Measurements from ENCODE around the gene KIF5A. TPM values are rescaled to one million over a fixed set of nuclear protein-coding genes. Genes with fewer than 3 reads are reported as not detected.
"Not testable (repeated sequence)": the region's sequence is repeated elsewhere in the genome, so short reads cannot be mapped to it uniquely, and the experiment has no call there.

KIF5A gene
- total and polyA plus RNA-seq, 2 of the 4 experiments (the other 2 are of a cell fraction), result 0.15 to 0.18 TPM

GRCh38 chr12:57506541-57506940 lies 43.3 kb upstream of the KIF5A start:
- BruUV-seq (replicated peaks); H3K23ac ChIP-seq (ENCODE audit: low read depth, low read length); H3K9me1 ChIP-seq (ENCODE audit: insufficient read depth, low read length); H3K18ac ChIP-seq (ENCODE audit: low read depth, low read length); ATAC-seq (ENCODE audit: low read depth); H3K4me3 ChIP-seq (ENCODE audit: insufficient read depth, low read depth, low read length); H3K4me2 ChIP-seq (ENCODE audit: low read depth, low read length); DNase-seq; H2AK9ac ChIP-seq (replicated peaks; ENCODE audit: low read depth, low read length, poor library complexity); H3K56ac ChIP-seq (ENCODE audit: extremely low read depth, insufficient read depth, low read length); POLR2A ChIA-PET (ENCODE audit: unreplicated experiment); dilution Hi-C loops (cut with HindIII; ENCODE audit: low sequenced_read_pairs, unreplicated experiment); H2BK20ac ChIP-seq (ENCODE audit: low read depth, low read length); CTCF ChIA-PET; intact Hi-C loops (cut with micrococcal nuclease); H3K27ac ChIP-seq (ENCODE audit: insufficient read depth, low read length); H3K4me1 ChIP-seq (ENCODE audit: control insufficient read depth, insufficient read depth, low read length); H3K4ac ChIP-seq (ENCODE audit: low read depth, low read length); H2BK120ac ChIP-seq (ENCODE audit: low read depth, low read length); H2BK15ac ChIP-seq (ENCODE audit: low read depth, low read length); H3K9me3 ChIP-seq (ENCODE audit: control insufficient read depth, insufficient read depth, low read length); in situ Hi-C loops (cut with MboI; ENCODE audit: low sequenced_read_pairs); H4K91ac ChIP-seq (ENCODE audit: insufficient read depth, low read depth, low read length); H4K5ac ChIP-seq (ENCODE audit: low read depth, low read length); H3K14ac ChIP-seq (replicated peaks; ENCODE audit: low read depth, low read length); H2AK5ac ChIP-seq (ENCODE audit: low read depth, low read length); H4K8ac ChIP-seq (ENCODE audit: low read depth in 2 of 2, low read length in 2 of 2); H2BK5ac ChIP-seq (ENCODE audit: low read depth, low read length, poor library complexity, severe bottlenecking); H2AFZ ChIP-seq (replicated peaks; ENCODE audit: low read length, poor library complexity); H3K27me3 ChIP-seq (ENCODE audit: control insufficient read depth, insufficient read depth, low read length); H3K9ac ChIP-seq (ENCODE audit: low read depth, low read length): not testable (repeated sequence)
- WGBS, 2 experiments (ENCODE audit: extremely low coverage in 2 of 2, insufficient read length in 1 of 2), result no CpG with 5 or more reads among the region's 4 CpGs
- Histone ChIP-seq H4K20me1 (ENCODE audit: insufficient read depth, low read length) (peaks cover 23% of the 10 kb centered on the region), H3K79me1 (ENCODE audit: low read depth in 1 of 2, low read length in 2 of 2) (peaks cover 15 to 46% of the 10 kb centered on the region in 2 experiments), H3K36me3 (ENCODE audit: control insufficient read depth, insufficient read depth, low read length) (peaks cover 61% of the 10 kb centered on the region)

- H2BK15ac ChIP-seq (ENCODE audit: low read depth, low read length); H3K4ac ChIP-seq (ENCODE audit: low read depth, low read length); in situ Hi-C loops (cut with MboI; ENCODE audit: low sequenced_read_pairs); intact Hi-C loops (cut with micrococcal nuclease); ATAC-seq (ENCODE audit: low read depth); H3K9me3 ChIP-seq (ENCODE audit: control insufficient read depth, insufficient read depth, low read length); H3K4me2 ChIP-seq (ENCODE audit: low read depth, low read length); H3K14ac ChIP-seq (replicated peaks; ENCODE audit: low read depth, low read length); BruUV-seq (replicated peaks); H3K9ac ChIP-seq (ENCODE audit: low read depth, low read length); CTCF ChIA-PET; H4K8ac ChIP-seq (ENCODE audit: low read depth in 2 of 2, low read length in 2 of 2); H2BK20ac ChIP-seq (ENCODE audit: low read depth, low read length); H2AK5ac ChIP-seq (ENCODE audit: low read depth, low read length); H3K4me3 ChIP-seq (ENCODE audit: insufficient read depth, low read depth, low read length); H3K9me1 ChIP-seq (ENCODE audit: insufficient read depth, low read length); H3K18ac ChIP-seq (ENCODE audit: low read depth, low read length); H4K91ac ChIP-seq (ENCODE audit: insufficient read depth, low read depth, low read length); H3K56ac ChIP-seq (ENCODE audit: extremely low read depth, insufficient read depth, low read length); H3K27ac ChIP-seq (ENCODE audit: insufficient read depth, low read length); H2BK120ac ChIP-seq (ENCODE audit: low read depth, low read length); H4K5ac ChIP-seq (ENCODE audit: low read depth, low read length); H2BK5ac ChIP-seq (ENCODE audit: low read depth, low read length, poor library complexity, severe bottlenecking); POLR2A ChIA-PET (ENCODE audit: unreplicated experiment); dilution Hi-C loops (cut with HindIII; ENCODE audit: low sequenced_read_pairs, unreplicated experiment); H3K23ac ChIP-seq (ENCODE audit: low read depth, low read length); H2AFZ ChIP-seq (replicated peaks; ENCODE audit: low read length, poor library complexity); H3K27me3 ChIP-seq (ENCODE audit: control insufficient read depth, insufficient read depth, low read length); H2AK9ac ChIP-seq (replicated peaks; ENCODE audit: low read depth, low read length, poor library complexity); DNase-seq; H3K4me1 ChIP-seq (ENCODE audit: control insufficient read depth, insufficient read depth, low read length): not testable (repeated sequence)
- H3K36me3 ChIP-seq (ENCODE audit: control insufficient read depth, insufficient read depth, low read length), result peaks cover 65% of the 10 kb centered on the region
- WGBS, 2 experiments (ENCODE audit: extremely low coverage in 2 of 2, insufficient read length in 1 of 2), result no CpG with 5 or more reads among the region's 28 CpGs
- H3K79me1 ChIP-seq (ENCODE audit: low read depth in 1 of 2, low read length in 2 of 2), result peaks cover 22 to 51% of the 10 kb centered on the region in 2 experiments; a peak in 3 of 4 replicates
- H4K20me1 ChIP-seq (ENCODE audit: insufficient read depth, low read length), result peaks cover 33% of the 10 kb centered on the region
These were observed 42.0 kb upstream of the KIF5A start for GRCh38 chr12:57507796-57508195.
